ENCODE results near the gene BNC2.

DNA sequence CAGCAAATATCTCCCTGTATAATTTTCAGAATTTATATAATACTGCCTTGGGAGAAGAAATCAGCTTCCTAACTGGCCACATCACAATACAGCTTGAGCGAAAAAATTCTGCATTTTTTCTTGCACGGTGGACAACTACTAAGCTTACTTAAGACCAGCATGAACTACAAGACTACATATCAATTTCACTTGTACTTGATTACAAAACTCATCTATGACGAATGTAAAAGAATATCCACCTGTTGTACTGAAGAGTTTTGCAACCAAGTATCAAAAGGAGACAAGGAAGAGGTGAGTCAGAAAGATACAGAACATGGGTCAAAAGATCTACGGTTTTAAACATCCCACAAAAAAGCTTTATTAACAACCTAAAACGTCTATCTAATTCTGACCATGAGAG is 279.4 kb downstream of the BNC2 start:
- TF ChIP-seq, protein P1, sequence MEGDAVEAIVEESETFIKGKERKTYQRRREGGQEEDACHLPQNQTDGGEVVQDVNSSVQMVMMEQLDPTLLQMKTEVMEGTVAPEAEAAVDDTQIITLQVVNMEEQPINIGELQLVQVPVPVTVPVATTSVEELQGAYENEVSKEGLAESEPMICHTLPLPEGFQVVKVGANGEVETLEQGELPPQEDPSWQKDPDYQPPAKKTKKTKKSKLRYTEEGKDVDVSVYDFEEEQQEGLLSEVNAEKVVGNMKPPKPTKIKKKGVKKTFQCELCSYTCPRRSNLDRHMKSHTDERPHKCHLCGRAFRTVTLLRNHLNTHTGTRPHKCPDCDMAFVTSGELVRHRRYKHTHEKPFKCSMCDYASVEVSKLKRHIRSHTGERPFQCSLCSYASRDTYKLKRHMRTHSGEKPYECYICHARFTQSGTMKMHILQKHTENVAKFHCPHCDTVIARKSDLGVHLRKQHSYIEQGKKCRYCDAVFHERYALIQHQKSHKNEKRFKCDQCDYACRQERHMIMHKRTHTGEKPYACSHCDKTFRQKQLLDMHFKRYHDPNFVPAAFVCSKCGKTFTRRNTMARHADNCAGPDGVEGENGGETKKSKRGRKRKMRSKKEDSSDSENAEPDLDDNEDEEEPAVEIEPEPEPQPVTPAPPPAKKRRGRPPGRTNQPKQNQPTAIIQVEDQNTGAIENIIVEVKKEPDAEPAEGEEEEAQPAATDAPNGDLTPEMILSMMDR (tag by site-specific recombination; IDR thresholded peaks at IDR 0.05): no peak
- no peak for TF ChIP-seq ZNF239 (tag by site-specific recombination; IDR thresholded peaks at IDR 0.05)

All from HEK293 (cell line).